SK-N-SH (cell line): Measurements from ENCODE around the gene MATN1. TPM values are rescaled to one million over a fixed set of nuclear protein-coding genes. Genes with fewer than 3 reads are reported as not detected.

ENCODE experiments used
- CTCF ChIA-PET: fragments of 300-600, 350-600 bp; formaldehyde crosslinking; extraction: SDS; loops from one replicate; lab custom pipeline; 2021; lab: Yijun Ruan, JAX
- POLR2A ChIA-PET: fragments of 350-600 bp; sonication (Branson Sonifier 250); formaldehyde crosslinking; extraction: SDS; loops from one replicate; lab custom pipeline; 2020; ENCODE audit warnings: antibody characterized with exemption, inconsistent platforms; lab: Yijun Ruan, JAX
- DNase-seq: peaks from one replicate; pipeline ENCODE4 v3.0.0; 2012
- H2AFZ ChIP-seq: fragments of 200-600 bp; sonication (generic); 2 replicates; pipeline ENCODE4 v1.8.1; 2016; ENCODE audit warnings: antibody characterized with exemption, mild to moderate bottlenecking, low read depth
- H3F3A ChIP-seq: fragments of 200-600 bp; sonication (generic); replicated peaks from 2 replicates; pipeline ENCODE3; 2016; ENCODE audit warnings: antibody characterized with exemption, mild to moderate bottlenecking; ENCODE audit not compliant: insufficient read depth
- H3K27ac ChIP-seq, 2 experiments: fragments of 200-500 bp in 1 of 2; fragments of 200-600 bp in 1 of 2; sonication (Bioruptor generic) in 1 of 2; sonication (generic), shearing (Covaris generic) in 1 of 2; 2 replicates each; pipeline versions ENCODE4 v1.5.1 to v1.6.1; 2014 to 2016; ENCODE audit warnings: low read depth in 2 of 2, inconsistent platforms in 1 of 2, low read length in 1 of 2, mild to moderate bottlenecking in 1 of 2, mixed read lengths in 1 of 2
- H3K27me3 ChIP-seq: fragments of 200-600 bp; sonication (generic), shearing (Covaris generic); 2 replicates; pipeline ENCODE4 v1.6.1; 2016; ENCODE audit warnings: mixed run types; ENCODE audit not compliant: insufficient read depth
- H3K36me3 ChIP-seq, 2 experiments: fragments of 200-500 bp in 1 of 2; fragments of 200-600 bp in 1 of 2; sonication (Bioruptor generic) in 1 of 2; sonication (generic) in 1 of 2; replicated peaks in 1 of 2; 2 replicates each; pipeline versions ENCODE3 to v1.5.1; 2014 to 2016; ENCODE audit warnings: low read length in 1 of 2, mild to moderate bottlenecking in 1 of 2; ENCODE audit not compliant: insufficient read depth in 2 of 2, control insufficient read depth in 1 of 2
- H3K4me1 ChIP-seq, 2 experiments: fragments of 200-500 bp in 1 of 2; fragments of 200-600 bp in 1 of 2; sonication (Bioruptor generic) in 1 of 2; sonication (generic), shearing (Covaris generic) in 1 of 2; 2 replicates each; pipeline versions ENCODE4 v1.5.1 to v1.6.1; 2014 to 2016; ENCODE audit warnings: low read depth in 1 of 2, low read length in 1 of 2, mixed run types in 1 of 2; ENCODE audit not compliant: insufficient read depth in 2 of 2, control insufficient read depth in 1 of 2
- H3K4me2 ChIP-seq: fragments of 200-600 bp; sonication (generic), shearing (Covaris generic); 2 replicates; pipeline ENCODE4 v1.6.1; 2017; ENCODE audit warnings: mixed run types
- H3K4me3 ChIP-seq, 2 experiments: fragments of 200-500 bp in 1 of 2; fragments of 200-600 bp in 1 of 2; sonication (Bioruptor generic) in 1 of 2; sonication (generic), shearing (Covaris generic) in 1 of 2; 2 replicates each; pipeline versions ENCODE4 v1.5.1 to v1.8.1; 2014 to 2016; ENCODE audit warnings: low read depth in 2 of 2, inconsistent platforms in 1 of 2, low read length in 1 of 2, mild to moderate bottlenecking in 1 of 2, mixed read lengths in 1 of 2, moderate library complexity in 1 of 2
- H3K79me2 ChIP-seq: fragments of 200-600 bp; sonication (generic); 2 replicates; pipeline ENCODE4 v1.8.1; 2017; ENCODE audit warnings: mild to moderate bottlenecking; ENCODE audit not compliant: insufficient read depth
- H3K9ac ChIP-seq: fragments of 200-600 bp; sonication (generic); 2 replicates; pipeline ENCODE4 v1.6.1; 2017; ENCODE audit warnings: mixed run types
- H3K9me2 ChIP-seq: fragments of 200-600 bp; sonication (generic); 2 replicates; pipeline ENCODE4 v1.6.1; 2017; ENCODE audit warnings: mixed run types
- H3K9me3 ChIP-seq: fragments of 200-600 bp; sonication (generic); 2 replicates; pipeline ENCODE4 v1.6.1; 2017; ENCODE audit warnings: mixed run types, mild to moderate bottlenecking, moderate library complexity
- H4K20me1 ChIP-seq: fragments of 200-600 bp; sonication (generic); 2 replicates; pipeline ENCODE4 v1.6.1; 2017; ENCODE audit warnings: mild to moderate bottlenecking, mixed run types; ENCODE audit not compliant: insufficient read depth
- CHD2 ChIP-seq: fragments of 150-350 bp; IDR thresholded peaks from 2 replicates; pipeline ENCODE4 v1.6.1; 2018; ENCODE audit warnings: low read length; ENCODE audit not compliant: partially characterized antibody
- ELF1 ChIP-seq: IDR thresholded peaks from 2 replicates; pipeline ENCODE4 v1.4.0; 2012
- EP300 ChIP-seq, 2 experiments: IDR thresholded peaks; 2 replicates each; pipeline versions ENCODE4 v1.4.0 to v1.6.1; 2012; ENCODE audit warnings: borderline replicate concordance in 1 of 2, low read depth in 1 of 2, low read length in 1 of 2
- EZH2phosphoT487 ChIP-seq: fragments of 200-600 bp; sonication (generic); IDR thresholded peaks from 2 replicates; pipeline ENCODE4 v1.6.1; 2017; ENCODE audit warnings: low read depth, mixed run types, mild to moderate bottlenecking, antibody characterized with exemption, moderate library complexity, borderline replicate concordance
- FOSL2 ChIP-seq: IDR thresholded peaks from 2 replicates; pipeline ENCODE4 v1.4.0; 2012; ENCODE audit warnings: low read depth, mild to moderate bottlenecking, moderate library complexity, borderline replicate concordance
- JUND ChIP-seq: IDR thresholded peaks from 2 replicates; pipeline ENCODE4 v1.4.0; 2012
- MEF2A ChIP-seq: IDR thresholded peaks from 2 replicates; pipeline ENCODE4 v1.4.0; 2012; ENCODE audit warnings: low read depth, borderline replicate concordance
- NFIC ChIP-seq: IDR thresholded peaks from 2 replicates; pipeline ENCODE4 v1.4.0; 2012; ENCODE audit warnings: borderline replicate concordance
- RAD21 ChIP-seq: IDR thresholded peaks from 2 replicates; pipeline ENCODE4 v1.6.1; 2012; ENCODE audit warnings: mild to moderate bottlenecking, low read length
- RXRA ChIP-seq: IDR thresholded peaks from 2 replicates; pipeline ENCODE4 v1.4.0; 2012; ENCODE audit warnings: low read depth, mild to moderate bottlenecking, borderline replicate concordance
- SIN3A ChIP-seq: IDR thresholded peaks from 2 replicates; pipeline ENCODE4 v1.6.1; 2012; ENCODE audit warnings: low read depth, mild to moderate bottlenecking, low read length, moderate library complexity, borderline replicate concordance
- SMC3 ChIP-seq: IDR thresholded peaks from 2 replicates; pipeline ENCODE4 v1.6.1; 2012; ENCODE audit warnings: low read depth, low read length, improper control_type of control experiment
- TAF1 ChIP-seq: IDR thresholded peaks from 2 replicates; pipeline ENCODE4 v1.6.1; 2012; ENCODE audit warnings: low read depth, mild to moderate bottlenecking, low read length, moderate library complexity, borderline replicate concordance
- TCF12 ChIP-seq: IDR thresholded peaks from 2 replicates; pipeline ENCODE4 v1.4.0; 2012
- TEAD4 ChIP-seq: IDR thresholded peaks from 2 replicates; pipeline ENCODE4 v1.4.0; 2012; ENCODE audit warnings: mild to moderate bottlenecking, borderline replicate concordance; ENCODE audit not compliant: insufficient read depth
- YY1 ChIP-seq: IDR thresholded peaks from 2 replicates; pipeline ENCODE4 v1.4.0; 2012; ENCODE audit warnings: low read depth, mild to moderate bottlenecking
- ZBTB33 ChIP-seq: IDR thresholded peaks from 2 replicates; pipeline ENCODE4 v1.4.0; 2012; ENCODE audit warnings: low read depth, borderline replicate concordance
- WGBS: methylation state at CpG from one replicate; pipeline ENCODE4 v1.1.6; 2017; ENCODE audit warnings: low lambda C conversion rate; 5-methylcytosine and 5-hydroxymethylcytosine counted together
- polyA plus RNA-seq, 3 experiments: library from polyadenylated mRNA; depleted of rRNA; stranded (reverse); fragments of >200 nt; gene quantifications; 2 replicates each; pipeline ENCODE4 v1.2.3, GENCODE V29; 2012
- TF ChIP-seq, protein P1 (sequence below): fragments of 150-350 bp; IDR thresholded peaks from 2 replicates; pipeline ENCODE4 v1.6.1; 2017; ENCODE audit warnings: antibody characterized with exemption, low read length, low read depth, borderline replicate concordance
- TF ChIP-seq, protein P2 (sequence below): fragments of 200-600 bp; sonication (generic); IDR thresholded peaks from 2 replicates; pipeline ENCODE4 v1.6.1; 2017; ENCODE audit warnings: antibody characterized with exemption, mild to moderate bottlenecking, moderate library complexity
- TF ChIP-seq, protein P3 (sequence below): IDR thresholded peaks from 2 replicates; pipeline ENCODE4 v1.4.0; 2012; ENCODE audit warnings: low read depth

The MATN1 gene
- polyA plus RNA-seq, 1 of the 3 experiments (the other 2 are of a cell fraction): 0.23 TPM

GRCh38 chr1:30745156-30745833 lies 21.9 kb upstream of the MATN1 start:
- no peak overlapping the region for H2AFZ ChIP-seq
- ChIA-PET POLR2A (no interaction called here), CTCF (interaction anchor here (1.0 to 1.7 kb wide), 3 partner anchors 26 to 57 kb away, joined by 3 to 7 read pairs (median 5); no protein-coding TSS in a partner anchor)
- no peaks in the 10 kb centered on the region for H3K9me2 ChIP-seq
- no peaks in the 10 kb centered on the region for H3K79me2 ChIP-seq
- H3K27me3 ChIP-seq: no peaks in the 10 kb centered on the region
- TF ChIP-seq, protein P1, sequence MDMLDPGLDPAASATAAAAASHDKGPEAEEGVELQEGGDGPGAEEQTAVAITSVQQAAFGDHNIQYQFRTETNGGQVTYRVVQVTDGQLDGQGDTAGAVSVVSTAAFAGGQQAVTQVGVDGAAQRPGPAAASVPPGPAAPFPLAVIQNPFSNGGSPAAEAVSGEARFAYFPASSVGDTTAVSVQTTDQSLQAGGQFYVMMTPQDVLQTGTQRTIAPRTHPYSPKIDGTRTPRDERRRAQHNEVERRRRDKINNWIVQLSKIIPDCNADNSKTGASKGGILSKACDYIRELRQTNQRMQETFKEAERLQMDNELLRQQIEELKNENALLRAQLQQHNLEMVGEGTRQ: no peak
- TF ChIP-seq SIN3A: no peak
- TF ChIP-seq TCF12: no peak
- no peak for TF ChIP-seq CHD2
- TF ChIP-seq JUND: no peak
- TF ChIP-seq RXRA: no peak
- TF ChIP-seq FOSL2: no peak
- no peak for TF ChIP-seq MEF2A
- TF ChIP-seq TEAD4: no peak
- no peak for TF ChIP-seq RAD21
- no peak for TF ChIP-seq EZH2phosphoT487
- no peak for TF ChIP-seq ELF1
- TF ChIP-seq, protein P2, sequence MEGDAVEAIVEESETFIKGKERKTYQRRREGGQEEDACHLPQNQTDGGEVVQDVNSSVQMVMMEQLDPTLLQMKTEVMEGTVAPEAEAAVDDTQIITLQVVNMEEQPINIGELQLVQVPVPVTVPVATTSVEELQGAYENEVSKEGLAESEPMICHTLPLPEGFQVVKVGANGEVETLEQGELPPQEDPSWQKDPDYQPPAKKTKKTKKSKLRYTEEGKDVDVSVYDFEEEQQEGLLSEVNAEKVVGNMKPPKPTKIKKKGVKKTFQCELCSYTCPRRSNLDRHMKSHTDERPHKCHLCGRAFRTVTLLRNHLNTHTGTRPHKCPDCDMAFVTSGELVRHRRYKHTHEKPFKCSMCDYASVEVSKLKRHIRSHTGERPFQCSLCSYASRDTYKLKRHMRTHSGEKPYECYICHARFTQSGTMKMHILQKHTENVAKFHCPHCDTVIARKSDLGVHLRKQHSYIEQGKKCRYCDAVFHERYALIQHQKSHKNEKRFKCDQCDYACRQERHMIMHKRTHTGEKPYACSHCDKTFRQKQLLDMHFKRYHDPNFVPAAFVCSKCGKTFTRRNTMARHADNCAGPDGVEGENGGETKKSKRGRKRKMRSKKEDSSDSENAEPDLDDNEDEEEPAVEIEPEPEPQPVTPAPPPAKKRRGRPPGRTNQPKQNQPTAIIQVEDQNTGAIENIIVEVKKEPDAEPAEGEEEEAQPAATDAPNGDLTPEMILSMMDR: no peak
- TF ChIP-seq, protein P3, sequence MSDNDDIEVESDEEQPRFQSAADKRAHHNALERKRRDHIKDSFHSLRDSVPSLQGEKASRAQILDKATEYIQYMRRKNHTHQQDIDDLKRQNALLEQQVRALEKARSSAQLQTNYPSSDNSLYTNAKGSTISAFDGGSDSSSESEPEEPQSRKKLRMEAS: no peak
- TF ChIP-seq NFIC: no peak
- no peak for TF ChIP-seq SMC3
- no peak for TF ChIP-seq YY1
- no peak for TF ChIP-seq EP300 (IDR thresholded peaks at IDR 0.05; ENCODE audit: borderline replicate concordance in 1 of 2, low read depth in 1 of 2, low read length in 1 of 2)
- no peak for TF ChIP-seq TAF1
- TF ChIP-seq ZBTB33: no peak
- WGBS: 76% methylated on average over 14 of the region's 14 CpGs
- peaks cover 0 to 14% of the 10 kb centered on the region in 2 experiments; a peak in 1 of 4 replicates for H3K4me1 ChIP-seq
- DNase-seq: no peak
- H3F3A ChIP-seq: no peaks in the 10 kb centered on the region
- no peaks in the 10 kb centered on the region for H3K36me3 ChIP-seq
- no peak overlapping the region for H3K9ac ChIP-seq
- no peak overlapping the region for H3K4me2 ChIP-seq
- no peaks in the 10 kb centered on the region for H4K20me1 ChIP-seq
- no peak overlapping the region for H3K27ac ChIP-seq
- no peaks in the 10 kb centered on the region for H3K9me3 ChIP-seq
- no peak overlapping the region for H3K4me3 ChIP-seq
